Measurements from ENCODE around the gene DCAF12L2. TPM values are rescaled to one million over a fixed set of nuclear protein-coding genes. Genes with fewer than 3 reads are reported as not detected.

The DCAF12L2 gene
- total and polyA plus RNA-seq, 4 donors: 0.27 TPM; not detected in 3

GRCh38 chrX:126141014-126141413, 25.1 kb downstream of the DCAF12L2 start:
- Histone ChIP-seq H3K4me3 (ENCODE audit: low read length in 2 of 2) (no peak overlapping the region), H3K36me3 (ENCODE audit: control insufficient read depth in 1 of 2, insufficient read depth in 2 of 2, low read length in 1 of 2) (no peaks in the 10 kb centered on the region), H3K27ac (ENCODE audit: low read depth in 1 of 2, low read length in 2 of 2) (no peak overlapping the region), H3K27me3 (ENCODE audit: control insufficient read depth in 1 of 2, insufficient read depth in 2 of 2, low read length in 1 of 2) (no peaks in the 10 kb centered on the region), H3K9me3 (ENCODE audit: control insufficient read depth, low read length) (peaks cover 2% of the 10 kb centered on the region), H3K4me1 (ENCODE audit: control insufficient read depth in 1 of 2, insufficient read depth in 2 of 2, low read length in 2 of 2) (no peaks in the 10 kb centered on the region)
- intact Hi-C loops (cut with DNase I): no loop called here
- DNase-seq (no peak), ATAC-seq (ENCODE audit: low FRiP score) (no peak)
- WGBS, 2 donors: 38 to 61% methylated on average over 2 of the region's 2 CpGs

DNA sequence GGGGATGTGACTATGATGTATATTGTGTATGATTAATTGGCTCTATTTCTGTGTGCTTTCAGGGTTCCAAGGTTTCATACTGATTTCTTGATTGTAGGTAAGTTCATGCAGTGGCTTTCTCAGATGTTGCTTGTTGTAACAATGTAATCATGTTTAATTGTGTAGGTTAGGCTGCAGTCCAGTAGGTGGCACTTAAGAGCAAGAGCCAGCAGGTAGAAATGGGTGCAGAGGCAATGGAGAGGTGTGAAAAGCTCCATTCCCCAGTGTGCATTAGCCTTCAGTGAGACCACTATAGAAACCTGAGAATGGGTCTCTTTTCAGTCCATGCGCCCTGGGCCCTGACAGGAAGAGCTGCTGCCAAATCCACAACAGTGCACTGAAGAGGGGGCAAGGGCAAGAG, 28.2 kb downstream of the DCAF12L2 start:
- no peak for DNase-seq
- no peak for ATAC-seq (ENCODE audit: low FRiP score)
- H3K4me3 ChIP-seq (ENCODE audit: low read length in 2 of 2): no peak overlapping the region
- H3K27me3 ChIP-seq (ENCODE audit: control insufficient read depth in 1 of 2, insufficient read depth in 2 of 2, low read length in 1 of 2): no peaks in the 10 kb centered on the region
- WGBS, 2 donors: 67 to 95% methylated on average over 1 of the region's 1 CpG
- H3K4me1 ChIP-seq (ENCODE audit: control insufficient read depth in 1 of 2, insufficient read depth in 2 of 2, low read length in 2 of 2): no peaks in the 10 kb centered on the region
- peaks cover 2% of the 10 kb centered on the region for H3K9me3 ChIP-seq (ENCODE audit: control insufficient read depth, low read length)
- no peaks in the 10 kb centered on the region for H3K36me3 ChIP-seq (ENCODE audit: control insufficient read depth in 1 of 2, insufficient read depth in 2 of 2, low read length in 1 of 2)
- H3K27ac ChIP-seq (ENCODE audit: low read depth in 1 of 2, low read length in 2 of 2): no peak overlapping the region
- intact Hi-C loops (cut with DNase I): no loop called here

- ATAC-seq (ENCODE audit: low FRiP score) (no peak), DNase-seq (no peak)
- Histone ChIP-seq H3K36me3 (ENCODE audit: control insufficient read depth in 1 of 2, insufficient read depth in 2 of 2, low read length in 1 of 2) (no peaks in the 10 kb centered on the region), H3K4me3 (ENCODE audit: low read length in 2 of 2) (no peak overlapping the region), H3K4me1 (ENCODE audit: control insufficient read depth in 1 of 2, insufficient read depth in 2 of 2, low read length in 2 of 2) (no peaks in the 10 kb centered on the region), H3K27me3 (ENCODE audit: control insufficient read depth in 1 of 2, insufficient read depth in 2 of 2, low read length in 1 of 2) (no peaks in the 10 kb centered on the region), H3K27ac (ENCODE audit: low read depth in 1 of 2, low read length in 2 of 2) (no peak overlapping the region), H3K9me3 (ENCODE audit: control insufficient read depth, low read length) (no peaks in the 10 kb centered on the region)
- intact Hi-C loops (cut with DNase I): no loop called here
- WGBS, 2 donors: 14 to 28% methylated on average over 2 of the region's 2 CpGs
Observed at GRCh38 chrX:126124721-126125120, 41.4 kb downstream of the DCAF12L2 start.

All from aorta (tissue), 5 donors.